GM13976 (cell line): Measurements from ENCODE around the gene WLS.

Source experiments
- DNase-seq: peaks from one replicate; pipeline ENCODE4 v3.0.0; 2012; ENCODE audit warnings: low spot score
- in situ Hi-C: fragments of 300-500 bp; cut with MboI; formaldehyde crosslinking; loops from one replicate; pipeline ENCODE4 v1.12.0; 2022; ENCODE audit warnings: low sequenced_read_pairs, mixed read lengths, inconsistent platforms; ENCODE audit not compliant: unreplicated experiment
- TF ChIP-seq, protein P1 (sequence below): IDR thresholded peaks from 2 replicates; pipeline ENCODE4 v1.5.1; 2012; ENCODE audit warnings: borderline replicate concordance, mild to moderate bottlenecking; ENCODE audit not compliant: insufficient read depth; ENCODE audit errors: extremely low read depth, missing control alignments, control extremely low read depth

Gene WLS

DNA sequence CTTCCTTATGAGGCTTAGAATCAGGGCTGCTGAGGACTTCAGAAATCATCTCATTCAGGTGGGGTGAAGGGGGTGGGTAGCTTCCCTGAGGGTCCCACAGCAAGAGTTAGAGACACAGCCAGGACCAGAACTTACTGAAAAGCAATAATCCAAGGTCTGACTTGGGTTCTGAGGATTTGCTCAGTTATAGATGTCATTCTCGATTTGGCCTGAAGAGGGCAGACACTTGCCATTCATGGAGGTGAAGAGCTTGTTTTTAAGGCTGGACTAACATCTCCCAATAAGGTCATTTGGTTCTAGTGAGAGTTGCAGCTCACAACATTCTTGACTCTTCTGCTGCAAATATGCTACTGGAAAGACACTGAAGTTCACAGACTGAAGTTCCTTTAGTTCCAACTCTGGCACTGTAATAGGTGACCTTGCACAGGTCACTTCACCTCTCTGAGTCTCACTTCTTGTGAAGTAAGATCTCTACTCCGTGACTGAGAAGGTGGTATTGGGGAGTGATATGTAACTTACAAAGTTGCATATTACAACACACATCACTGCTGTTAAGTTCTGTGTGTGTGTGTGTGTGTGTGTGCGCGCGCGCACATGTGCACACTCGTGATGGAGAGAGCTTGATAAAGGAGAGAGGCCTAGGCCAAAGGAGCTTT is 112.1 kb downstream of the WLS start:
- DNase-seq, result peak; percentile 57

DNA sequence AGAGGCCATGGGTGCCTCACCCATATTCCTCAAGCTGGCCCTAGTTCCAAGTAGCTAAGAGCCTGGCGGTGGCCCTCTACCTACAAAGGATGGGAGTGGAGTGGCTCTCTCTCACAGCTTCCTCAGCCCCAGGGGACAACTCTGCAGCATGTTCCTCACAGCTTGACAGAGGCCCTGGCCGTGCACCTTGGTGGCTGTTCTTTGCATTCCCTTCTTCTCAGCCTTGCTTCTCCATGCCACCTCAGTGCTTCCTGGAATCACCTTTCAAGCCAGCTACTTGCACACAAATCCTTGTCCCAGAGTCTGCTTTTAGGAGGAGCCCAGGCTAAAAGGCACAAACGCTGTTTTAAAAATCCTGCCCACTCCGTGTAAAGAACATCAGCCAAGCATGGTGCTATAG is 112.9 kb downstream of the WLS start:
- no peak for DNase-seq
- TF ChIP-seq, protein P1, sequence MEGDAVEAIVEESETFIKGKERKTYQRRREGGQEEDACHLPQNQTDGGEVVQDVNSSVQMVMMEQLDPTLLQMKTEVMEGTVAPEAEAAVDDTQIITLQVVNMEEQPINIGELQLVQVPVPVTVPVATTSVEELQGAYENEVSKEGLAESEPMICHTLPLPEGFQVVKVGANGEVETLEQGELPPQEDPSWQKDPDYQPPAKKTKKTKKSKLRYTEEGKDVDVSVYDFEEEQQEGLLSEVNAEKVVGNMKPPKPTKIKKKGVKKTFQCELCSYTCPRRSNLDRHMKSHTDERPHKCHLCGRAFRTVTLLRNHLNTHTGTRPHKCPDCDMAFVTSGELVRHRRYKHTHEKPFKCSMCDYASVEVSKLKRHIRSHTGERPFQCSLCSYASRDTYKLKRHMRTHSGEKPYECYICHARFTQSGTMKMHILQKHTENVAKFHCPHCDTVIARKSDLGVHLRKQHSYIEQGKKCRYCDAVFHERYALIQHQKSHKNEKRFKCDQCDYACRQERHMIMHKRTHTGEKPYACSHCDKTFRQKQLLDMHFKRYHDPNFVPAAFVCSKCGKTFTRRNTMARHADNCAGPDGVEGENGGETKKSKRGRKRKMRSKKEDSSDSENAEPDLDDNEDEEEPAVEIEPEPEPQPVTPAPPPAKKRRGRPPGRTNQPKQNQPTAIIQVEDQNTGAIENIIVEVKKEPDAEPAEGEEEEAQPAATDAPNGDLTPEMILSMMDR, result no peak
- in situ Hi-C loops, result loop anchor here (25.0 kb wide), 1 partner anchor 1618 kb away; no protein-coding TSS in a partner anchor

More for the DNA sequence above, 112.1 kb downstream of the WLS start:
- in situ Hi-C loops, result loop anchor here (10.0 to 25.0 kb wide), 2 partner anchors 225 to 1617 kb away; no protein-coding TSS in a partner anchor
- TF ChIP-seq, protein P1, result peak; percentile 76

GRCh38 chr1:68117416-68117815 is 114.9 kb downstream of the WLS start:
- in situ Hi-C loops, result loop anchor here (25.0 kb wide), 1 partner anchor 1620 kb away; no protein-coding TSS in a partner anchor
- TF ChIP-seq, protein P1, result no peak
- no peak for DNase-seq

GRCh38 chr1:68116643-68117235 is 115.6 kb downstream of the WLS start:
- in situ Hi-C loops, result loop anchor here (25.0 kb wide), 1 partner anchor 1621 kb away; no protein-coding TSS in a partner anchor
- TF ChIP-seq, protein P1, result peak; percentile 73
- peak; percentile 48 for DNase-seq

DNA sequence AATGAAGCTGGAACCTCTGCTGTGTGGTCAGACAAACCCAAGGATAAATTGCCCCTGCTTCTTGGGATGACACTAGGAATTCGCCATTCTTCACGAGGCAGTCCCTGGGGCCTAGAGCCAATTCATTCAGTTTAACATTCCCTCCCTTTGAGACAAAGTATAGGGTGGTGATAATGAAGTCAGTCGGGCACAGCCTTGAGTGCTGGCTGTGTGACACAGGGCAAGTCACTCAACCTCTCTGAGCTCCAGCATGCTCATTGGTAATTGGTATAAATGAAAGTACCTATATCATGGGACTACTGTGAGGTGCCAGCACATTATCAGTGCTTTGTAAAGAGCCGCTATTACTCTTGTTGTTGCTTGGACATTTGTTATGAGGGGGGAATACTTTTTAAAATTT is 117.0 kb downstream of the WLS start:
- no peak for DNase-seq
- TF ChIP-seq, protein P1, result no peak
- in situ Hi-C loops, result loop anchor here (25.0 kb wide), 1 partner anchor 1622 kb away; no protein-coding TSS in a partner anchor

GRCh38 chr1:68113966-68114365 is 118.4 kb downstream of the WLS start:
- in situ Hi-C loops, result loop anchor here (25.0 kb wide), 1 partner anchor 1623 kb away; no protein-coding TSS in a partner anchor
- DNase-seq, result no peak
- TF ChIP-seq, protein P1, result no peak
